Stromal cell of bone marrow (primary cell): ENCODE measurements around the gene IMMP2L.
A peak's percentile ranks its signal among the peaks of the same experiment; 100 is the strongest.
"Not testable (repeated sequence)": the region's sequence is repeated elsewhere in the genome, so short reads cannot be mapped to it uniquely, and the experiment has no call there.

Source experiments
- DNase-seq: peaks from one replicate; pipeline ENCODE4 v3.0.0-alpha.2; 2012; ENCODE audit warnings: low read depth

IMMP2L gene

DNA sequence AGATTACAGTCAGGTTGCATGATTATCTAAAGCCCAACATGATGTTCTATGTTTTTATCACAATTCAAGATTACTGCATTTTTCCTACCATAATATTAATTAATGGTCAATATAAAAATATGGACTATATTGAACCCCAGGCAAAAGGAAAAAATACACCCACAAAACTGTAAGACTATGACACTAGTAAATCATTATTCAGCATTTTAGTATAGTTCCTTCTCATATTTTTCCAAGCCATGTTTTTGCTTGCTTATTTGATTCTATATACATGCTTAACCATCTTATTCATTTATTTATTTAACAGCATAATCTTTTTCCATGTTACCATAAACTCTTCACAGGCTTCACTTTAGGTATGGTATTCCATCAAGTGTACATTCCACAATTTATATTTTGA lies 101.6 kb downstream of the IMMP2L start:
- no peak for DNase-seq

DNA sequence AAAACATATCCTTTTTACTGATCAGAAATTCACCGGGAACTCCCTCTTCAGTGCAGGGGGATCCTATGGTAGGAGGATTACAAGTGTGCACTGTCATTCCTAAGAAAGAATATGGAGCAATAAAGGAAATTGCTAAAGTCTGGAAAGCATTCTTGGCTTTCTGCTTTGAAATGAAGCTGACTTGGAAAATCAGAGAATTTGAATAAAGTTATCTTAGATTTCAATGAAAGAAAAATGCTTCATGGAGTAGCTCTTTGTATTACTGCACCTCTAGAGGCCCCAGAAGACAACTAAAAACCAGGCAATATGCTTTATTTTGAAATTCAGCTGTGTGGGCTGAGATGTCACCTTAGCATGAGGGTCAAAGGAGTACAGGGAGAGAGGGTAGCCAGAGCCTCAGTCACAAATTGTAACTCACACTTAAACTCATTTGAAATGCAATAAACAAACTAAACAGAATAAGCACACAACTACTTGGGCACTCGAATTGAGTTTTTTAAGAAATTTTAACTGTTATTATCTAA lies 102.5 kb downstream of the IMMP2L start:
- no peak for DNase-seq

DNA sequence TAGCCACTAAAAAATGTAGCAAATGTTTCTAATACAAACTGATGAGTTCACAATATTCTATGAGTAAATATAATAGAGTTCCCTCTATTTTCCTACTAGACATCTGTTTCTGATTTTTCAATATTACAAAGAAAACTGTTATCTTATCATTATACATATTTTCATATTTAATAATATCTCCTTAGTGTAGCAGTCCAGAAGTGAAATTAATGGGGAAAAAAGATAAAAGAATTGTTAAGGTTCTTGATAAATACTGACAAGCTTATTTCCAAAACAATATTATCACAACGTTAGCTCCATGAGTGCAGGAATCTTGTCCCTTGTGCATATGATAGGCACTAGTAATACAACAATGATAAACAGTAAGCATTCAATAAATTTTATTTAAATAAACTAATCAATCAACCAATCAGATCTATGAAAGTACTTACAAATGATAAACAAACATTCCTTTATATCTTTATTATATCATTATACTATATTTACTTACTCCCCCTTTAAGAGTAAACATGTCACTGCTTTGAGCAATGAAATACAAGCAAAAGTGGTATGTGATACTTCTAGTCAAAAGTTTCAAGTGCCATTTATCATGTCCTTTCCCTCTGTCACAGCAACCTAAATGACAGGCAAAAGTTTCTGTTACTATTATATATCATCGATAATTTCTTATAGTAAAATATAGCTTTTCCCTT lies 103.1 kb downstream of the IMMP2L start:
- no peak for DNase-seq

DNA sequence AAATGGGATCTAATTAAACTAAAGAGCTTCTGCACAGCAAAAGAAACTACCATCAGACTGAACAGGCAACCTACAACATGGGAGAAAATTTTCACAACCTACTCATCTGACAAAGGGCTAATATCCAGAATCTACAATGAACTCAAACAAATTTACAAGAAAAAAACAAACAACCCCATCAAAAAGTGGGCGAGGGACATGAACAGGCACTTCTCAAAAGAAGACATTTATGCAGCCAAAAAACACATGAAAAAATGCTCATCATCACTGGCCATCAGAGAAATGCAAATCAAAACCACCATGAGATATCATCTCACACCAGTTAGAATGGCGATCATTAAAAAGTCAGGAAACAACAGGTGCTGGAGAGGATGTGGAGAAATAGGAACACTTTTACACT lies 111.6 kb downstream of the IMMP2L start:
- DNase-seq, result not testable (repeated sequence)

DNA sequence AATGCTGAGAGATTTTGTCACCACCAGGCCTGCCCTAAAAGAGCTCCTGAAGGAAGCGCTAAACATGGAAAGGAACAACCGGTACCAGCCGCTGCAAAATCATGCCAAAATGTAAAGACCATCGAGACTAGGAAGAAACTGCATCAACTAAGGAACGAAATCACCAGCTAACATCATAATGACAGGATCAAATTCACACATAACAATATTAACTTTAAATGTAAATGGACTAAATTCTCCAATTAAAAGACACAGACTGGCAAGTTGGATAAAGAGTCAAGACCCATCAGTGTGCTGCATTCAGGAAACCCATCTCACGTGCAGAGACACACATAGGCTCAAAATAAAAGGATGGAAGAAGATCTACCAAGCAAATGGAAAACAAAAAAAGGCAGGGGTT lies 114.8 kb downstream of the IMMP2L start:
- not testable (repeated sequence) for DNase-seq

DNA sequence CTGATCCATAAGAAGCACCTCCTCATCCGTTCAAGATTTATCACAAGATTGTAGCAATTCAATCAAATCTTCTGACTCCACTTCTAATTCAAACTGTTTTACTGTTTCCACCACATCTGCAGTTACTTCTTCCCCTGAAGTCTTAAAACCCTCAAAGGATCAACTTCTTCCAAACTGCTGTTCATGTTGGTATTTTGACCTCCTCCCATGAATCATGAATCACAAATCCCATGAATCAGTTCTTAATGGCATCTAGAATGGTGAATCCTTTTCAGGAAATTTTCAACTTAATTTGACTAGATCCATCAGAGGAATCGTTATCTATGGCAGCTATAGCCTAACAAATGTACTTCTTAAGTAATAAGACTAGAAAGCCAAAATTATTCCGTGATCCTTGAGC lies 122.3 kb downstream of the IMMP2L start:
- DNase-seq, result peak; percentile 37

DNA sequence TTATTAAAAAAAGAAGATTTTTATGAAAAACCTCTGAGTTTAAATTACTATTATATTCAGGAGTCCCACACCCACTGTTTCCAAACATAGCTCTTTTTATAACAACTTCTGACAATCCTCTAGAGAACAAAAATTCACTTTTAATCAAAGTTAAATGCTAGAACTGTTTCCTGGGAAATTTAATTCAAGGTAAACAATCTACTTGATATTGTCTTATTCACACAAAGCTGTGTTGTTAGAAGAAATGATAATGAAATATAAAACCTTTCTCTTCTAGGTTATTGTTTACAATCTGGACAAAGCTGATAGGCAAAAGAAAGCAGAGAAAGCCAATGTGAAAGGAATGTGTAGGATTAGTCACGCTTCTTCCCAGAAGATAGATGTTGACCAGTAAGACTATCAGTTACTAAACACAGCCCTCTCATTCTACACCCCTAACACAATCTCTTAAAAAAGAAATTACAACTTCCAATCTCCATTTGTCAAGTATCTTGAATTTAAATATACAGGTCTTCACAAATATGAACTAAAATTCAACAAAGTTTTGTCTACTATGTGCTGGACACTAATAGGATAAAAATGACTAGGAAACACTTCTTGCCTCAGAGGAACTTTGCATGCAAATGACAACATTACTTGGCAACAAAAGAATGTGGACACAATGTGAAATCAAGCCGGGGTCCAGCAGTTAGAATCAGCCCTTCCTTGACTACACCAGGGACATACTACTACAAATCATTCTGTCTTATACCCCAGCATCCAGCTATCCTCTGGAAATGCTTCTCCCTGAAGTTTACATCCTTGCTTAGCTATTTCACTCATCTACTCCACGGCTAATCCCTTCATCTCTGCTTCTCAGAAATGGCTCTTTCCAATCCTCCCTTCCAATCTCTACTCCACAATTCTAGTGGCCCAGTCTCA lies 123.7 kb downstream of the IMMP2L start:
- no peak for DNase-seq

DNA sequence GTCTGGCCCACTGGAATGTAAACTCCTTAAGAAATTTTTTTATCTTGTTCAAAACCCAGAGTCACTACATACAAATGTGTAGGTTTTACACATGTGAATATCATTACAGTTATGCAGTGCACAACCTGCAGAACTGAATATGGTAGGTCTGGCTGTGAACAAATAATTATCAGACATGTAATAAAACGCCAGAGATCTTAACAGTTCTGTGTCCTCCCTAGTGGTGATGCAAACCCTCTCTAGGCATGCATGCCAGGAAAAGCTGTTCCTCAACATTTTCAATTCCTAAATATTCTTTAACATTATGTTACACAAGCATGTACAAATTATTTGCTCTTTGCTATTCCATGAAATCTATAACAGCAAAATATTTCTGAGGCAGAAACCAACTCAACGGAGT lies 124.6 kb downstream of the IMMP2L start:
- DNase-seq, result no peak

DNA sequence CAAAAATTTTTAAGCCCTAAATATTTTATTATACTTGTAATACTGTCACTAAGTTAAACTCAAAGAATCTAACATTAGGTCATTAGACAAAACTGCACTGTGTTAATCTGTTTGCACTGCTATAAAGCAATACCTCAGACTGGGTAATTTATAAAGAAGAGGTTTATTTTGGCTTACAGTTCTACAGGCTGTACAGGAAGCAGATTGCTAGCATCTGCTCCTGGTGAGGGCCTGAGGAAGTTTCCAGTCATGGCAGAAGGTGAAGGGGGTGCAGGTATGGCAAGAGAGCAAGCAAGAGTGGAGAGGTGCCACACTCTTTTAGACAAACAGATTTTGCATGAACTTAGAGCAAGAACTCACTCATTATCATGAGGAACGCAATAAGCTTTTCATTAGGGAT lies 125.7 kb downstream of the IMMP2L start:
- DNase-seq, result no peak

DNA sequence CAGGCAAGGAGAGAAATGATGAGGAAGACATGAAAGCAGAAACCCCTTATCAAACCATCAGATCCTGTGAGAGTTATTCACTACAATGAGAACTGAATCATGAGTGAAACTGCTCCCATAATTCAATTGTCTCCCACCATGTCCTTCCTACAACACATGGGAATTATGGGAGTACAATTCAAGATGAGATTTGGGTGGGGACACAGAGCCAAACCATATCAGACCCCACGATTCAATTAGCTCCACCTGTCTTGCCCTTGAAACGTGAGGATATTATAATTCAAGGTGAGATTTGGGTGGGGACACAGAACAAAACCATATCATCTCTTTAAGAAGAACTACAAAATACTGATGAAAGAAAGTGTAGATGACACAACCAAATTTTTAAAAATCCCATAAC lies 128.9 kb downstream of the IMMP2L start:
- no peak for DNase-seq

DNA sequence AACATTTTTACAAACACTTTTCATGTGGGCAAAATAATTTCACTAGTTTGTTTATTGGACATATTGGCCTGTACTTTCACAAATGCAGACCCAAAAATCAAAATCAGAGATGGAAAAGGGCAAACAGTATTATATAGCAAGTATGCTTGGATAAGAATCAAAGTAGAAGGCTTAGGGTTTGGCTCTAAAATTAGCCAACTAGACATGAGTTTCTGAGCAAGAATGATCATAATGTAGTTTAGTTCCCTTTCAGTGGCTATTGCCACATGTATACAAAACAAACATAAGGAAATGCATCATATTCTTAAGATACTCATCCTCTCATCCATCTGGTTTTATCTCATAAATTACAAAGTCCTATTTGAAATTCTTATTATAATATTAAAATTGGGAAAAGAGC lies 132.5 kb downstream of the IMMP2L start:
- DNase-seq, result no peak

DNA sequence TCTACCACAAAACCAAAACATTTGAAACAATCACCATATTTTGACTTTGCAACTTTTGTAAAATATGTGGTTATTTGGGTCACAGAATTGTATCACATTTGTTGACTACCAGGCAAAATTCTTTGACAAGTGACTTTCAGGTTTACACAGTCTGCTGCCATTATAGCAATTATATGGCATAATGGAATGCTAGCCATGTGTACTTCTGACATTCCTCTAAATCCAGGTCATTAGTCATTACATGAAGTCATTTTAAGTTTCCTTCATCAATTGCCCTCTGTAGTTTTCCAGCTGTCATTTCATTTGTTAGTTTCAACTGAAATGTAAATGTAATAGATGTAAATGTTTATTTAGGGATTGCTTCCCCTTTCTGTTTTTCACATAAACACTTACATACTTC lies 137.5 kb downstream of the IMMP2L start:
- DNase-seq, result no peak

DNA sequence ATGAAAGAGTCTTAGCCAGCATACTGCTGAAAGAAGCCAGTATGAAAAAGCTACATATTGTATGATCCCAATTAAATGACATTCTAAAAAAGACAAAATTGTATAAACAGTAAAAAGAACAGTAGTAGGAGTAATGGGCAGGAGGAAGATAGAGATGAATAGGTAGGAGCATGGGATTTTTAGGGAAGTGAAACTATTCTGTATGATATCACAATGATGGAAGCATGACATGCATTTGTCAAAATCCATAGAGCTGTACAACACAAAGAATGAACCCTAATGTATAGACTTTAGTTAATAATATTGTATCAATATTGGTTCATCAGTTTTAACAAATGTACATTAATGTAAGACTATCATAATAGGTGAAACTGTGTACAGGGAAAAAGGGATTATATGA lies 147.9 kb downstream of the IMMP2L start:
- DNase-seq, result no peak

DNA sequence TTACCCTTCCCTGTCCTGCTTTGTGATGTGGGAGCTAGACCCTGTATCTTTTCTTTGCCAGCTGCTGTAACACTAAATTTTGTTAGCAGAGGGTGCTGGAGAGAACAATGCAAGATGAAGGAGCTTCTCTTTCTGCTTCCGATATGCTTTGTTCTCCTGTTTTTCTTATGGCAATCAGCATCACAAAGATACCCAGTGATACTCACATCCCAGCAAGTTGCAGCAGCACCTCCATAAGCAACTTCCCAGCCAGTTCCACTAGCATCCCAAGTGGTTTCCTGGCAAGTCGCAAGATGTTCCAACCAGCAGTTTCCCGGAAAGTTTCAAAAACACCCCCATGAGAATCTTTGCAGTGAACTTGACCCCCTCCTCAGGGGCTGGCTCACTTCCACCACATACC lies 148.6 kb downstream of the IMMP2L start:
- DNase-seq, result no peak

DNA sequence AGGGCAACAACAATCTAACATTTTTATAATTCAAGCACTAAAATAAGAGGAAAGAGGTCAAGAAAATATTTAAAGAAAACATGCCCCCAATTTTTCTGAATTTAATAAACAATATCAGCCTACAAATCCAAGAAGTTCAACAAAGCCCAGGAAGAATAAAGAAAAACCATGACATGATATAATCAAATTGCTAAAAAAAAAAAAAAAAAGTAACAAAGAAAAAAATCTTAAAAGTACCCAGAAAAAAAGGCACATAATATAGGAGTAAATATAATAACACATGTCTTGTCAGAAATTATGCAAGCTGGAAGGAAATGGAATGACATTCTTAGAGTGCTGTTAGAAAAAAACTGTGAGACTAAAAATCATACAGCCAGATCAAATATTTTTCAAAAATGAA lies 151.4 kb downstream of the IMMP2L start:
- no peak for DNase-seq

DNA sequence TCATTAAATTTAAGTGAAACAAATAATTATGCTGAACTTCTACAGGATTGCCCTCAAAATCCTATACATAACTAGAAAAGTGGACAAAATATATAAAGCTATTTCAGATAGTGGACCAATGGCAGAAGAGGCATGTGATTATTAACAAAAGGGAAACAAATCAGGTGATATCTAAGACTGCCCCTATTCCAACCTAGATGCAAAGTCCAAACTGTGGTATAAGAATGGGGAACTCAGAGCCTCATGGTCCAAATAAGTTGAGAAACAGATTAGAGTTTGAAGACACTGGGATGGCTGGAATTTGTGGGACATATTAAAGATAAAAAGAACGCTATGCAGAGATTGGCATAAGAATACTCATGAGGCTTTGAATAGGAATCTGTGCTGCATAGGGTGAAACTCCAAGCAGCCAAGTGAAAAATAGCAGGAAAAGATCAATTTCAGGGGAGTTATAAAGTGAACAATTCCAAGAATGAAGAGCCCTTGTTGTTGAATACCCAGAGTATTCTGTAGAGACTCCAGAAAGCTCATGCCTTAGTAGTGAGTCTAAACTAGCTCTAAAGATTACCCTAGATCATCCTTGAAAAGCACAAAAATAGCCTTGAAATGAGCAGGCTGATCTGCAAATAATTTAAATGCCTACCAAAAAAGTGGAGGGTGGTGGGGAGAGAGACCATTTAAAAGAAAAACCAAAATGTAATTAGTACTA lies 152.4 kb downstream of the IMMP2L start:
- DNase-seq, result peak; percentile 25

DNA sequence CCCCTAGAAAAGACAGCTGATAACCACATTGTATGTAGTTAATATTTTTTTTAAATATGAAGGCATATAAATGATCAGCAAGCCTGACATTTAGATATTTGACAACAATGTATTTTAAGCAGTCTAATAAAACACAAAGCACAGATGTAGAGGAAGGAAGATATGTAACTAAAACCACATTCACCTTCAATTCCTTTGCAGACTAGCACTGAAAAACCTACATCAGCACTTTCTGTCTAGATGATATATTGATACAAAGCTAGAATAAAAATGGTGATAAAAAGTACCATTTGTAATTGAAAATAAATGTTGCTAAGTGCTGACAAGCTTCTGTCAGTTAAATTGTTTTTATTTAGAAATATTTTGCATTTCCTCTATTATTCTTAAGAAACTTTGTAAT lies 153.6 kb downstream of the IMMP2L start:
- DNase-seq, result no peak

DNA sequence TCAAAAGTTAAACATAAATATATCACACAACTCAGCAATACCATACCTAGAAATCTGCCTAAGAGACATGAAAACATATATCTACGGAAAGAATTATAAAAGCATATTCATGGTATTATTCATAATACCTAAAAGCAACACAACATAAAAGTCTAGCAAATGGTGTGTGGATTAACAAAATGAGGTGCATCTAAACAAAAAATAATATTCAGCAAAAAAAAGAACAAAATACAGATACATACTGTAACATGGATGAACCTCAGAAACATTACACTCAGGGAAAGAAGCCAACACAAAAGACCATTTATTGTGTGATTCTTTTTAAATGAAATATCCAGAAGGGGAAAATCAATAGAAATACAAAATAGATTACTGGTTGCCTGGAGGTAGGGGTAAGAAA lies 155.0 kb downstream of the IMMP2L start:
- no peak for DNase-seq

DNA sequence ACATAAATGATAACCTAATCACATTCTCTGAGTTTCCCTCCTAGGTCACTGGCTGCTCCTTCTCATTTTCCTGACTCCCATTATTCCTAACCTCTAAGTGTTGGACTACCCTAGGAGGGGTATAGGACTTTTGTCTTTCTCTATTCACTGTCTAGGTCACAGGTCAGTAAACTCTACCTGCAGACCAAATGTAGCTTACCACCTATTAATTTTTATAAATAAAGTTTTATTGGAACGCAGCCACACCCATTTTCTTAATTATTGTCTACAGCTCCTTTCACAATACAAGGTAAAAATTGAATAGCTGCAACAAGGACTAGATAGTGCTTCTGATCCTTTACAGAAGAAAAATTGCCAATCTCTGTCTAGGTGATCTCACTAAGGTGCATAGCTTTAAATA lies 156.7 kb downstream of the IMMP2L start:
- no peak for DNase-seq

DNA sequence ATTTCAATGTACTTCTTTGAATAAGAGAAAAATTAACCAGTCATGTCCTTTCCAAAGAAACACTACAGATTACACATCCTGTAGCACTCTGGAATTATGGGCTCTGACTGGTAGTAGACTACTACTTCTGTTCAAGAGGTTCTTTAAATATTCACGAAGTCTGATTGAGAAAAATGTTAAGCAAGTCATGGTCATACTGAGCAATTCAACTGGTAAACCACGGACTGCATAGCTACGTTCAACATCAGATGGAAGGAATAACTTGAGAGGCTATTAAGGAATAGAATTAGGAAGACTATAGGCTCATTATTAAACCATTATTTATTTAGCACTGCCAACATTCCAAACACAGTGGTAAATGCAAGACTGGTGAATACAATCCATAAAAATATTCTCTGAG lies 160.8 kb downstream of the IMMP2L start:
- no peak for DNase-seq

DNA sequence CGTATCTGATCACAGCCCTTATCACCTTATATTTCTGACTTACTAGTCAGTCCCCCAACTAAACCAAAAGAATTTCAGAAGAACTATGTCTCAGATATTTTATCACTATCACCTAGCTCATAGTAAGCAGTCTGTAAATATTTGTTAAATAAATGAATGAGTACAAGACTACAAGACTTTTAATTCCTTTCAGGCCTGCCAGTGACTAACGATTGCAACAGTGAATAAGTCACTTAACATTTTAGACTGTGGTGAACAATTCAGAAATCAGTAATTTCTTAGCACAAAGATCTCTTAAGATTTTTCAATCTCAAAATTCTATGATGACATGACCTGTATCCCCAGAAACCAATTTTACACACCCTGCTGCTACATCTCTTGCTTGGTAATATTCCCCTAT lies 162.2 kb downstream of the IMMP2L start:
- no peak for DNase-seq

DNA sequence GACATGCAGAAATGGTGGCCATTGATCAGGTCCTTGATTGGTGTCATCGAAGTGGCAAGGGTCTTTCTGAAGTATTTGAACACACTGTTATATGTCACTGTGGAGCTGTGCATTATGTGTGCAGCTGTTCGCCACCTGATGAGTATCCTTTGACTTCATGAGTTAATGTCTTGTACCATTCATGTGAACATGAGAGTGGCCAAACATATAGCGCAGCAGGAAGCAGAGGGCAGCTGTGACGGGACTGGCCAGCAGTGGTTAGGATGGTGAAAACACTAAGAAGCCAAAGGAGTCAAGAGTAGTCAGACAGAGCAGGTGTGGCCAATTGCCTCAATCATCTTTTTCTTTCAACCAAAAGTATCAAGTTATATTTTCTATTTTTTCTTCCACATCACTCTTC lies 167.4 kb downstream of the IMMP2L start:
- no peak for DNase-seq
